Thymus (tissue), 11 donors: Measurements from ENCODE around the gene ORM2. TPM values are rescaled to one million over a fixed set of nuclear protein-coding genes. Genes with fewer than 3 reads are reported as not detected.
"Not testable (repeated sequence)": the region's sequence is repeated elsewhere in the genome, so short reads cannot be mapped to it uniquely, and the experiment has no call there.

Source experiments
- DNase-seq, 9 donors: peaks; one replicate each; pipeline ENCODE4 v3.0.0-alpha.2; 2013; ENCODE audit warnings: low spot score in 9 of 9, low read depth in 6 of 9, missing footprints in 1 of 9
- H3K27ac ChIP-seq, 2 donors: one replicate each; pipeline ENCODE4 v1.5.1; 2013; ENCODE audit warnings: control low read depth in 1 of 2, low read depth in 1 of 2, low read length in 1 of 2, mild to moderate bottlenecking in 1 of 2, moderate library complexity in 1 of 2
- H3K27me3 ChIP-seq, 2 donors: one replicate each; pipeline ENCODE4 v1.5.1; 2013; ENCODE audit warnings: low read length in 1 of 2; ENCODE audit not compliant: control insufficient read depth in 2 of 2, insufficient read depth in 1 of 2
- H3K36me3 ChIP-seq, 2 donors: one replicate each; pipeline ENCODE4 v1.5.1; 2013; ENCODE audit warnings: low read length in 1 of 2, mild to moderate bottlenecking in 1 of 2, moderate library complexity in 1 of 2; ENCODE audit not compliant: control insufficient read depth in 2 of 2, insufficient read depth in 2 of 2
- H3K4me1 ChIP-seq, 2 donors: one replicate each; pipeline ENCODE4 v1.5.1; 2013; ENCODE audit warnings: low read length in 2 of 2; ENCODE audit not compliant: control insufficient read depth in 2 of 2, insufficient read depth in 2 of 2
- H3K4me3 ChIP-seq, 2 donors: one replicate each; pipeline ENCODE4 v1.5.1; 2013; ENCODE audit warnings: low read length in 2 of 2, control low read depth in 1 of 2, mild to moderate bottlenecking in 1 of 2
- H3K9me3 ChIP-seq, 2 donors: one replicate each; pipeline ENCODE4 v1.5.1; 2013; ENCODE audit warnings: low read length in 1 of 2, mild to moderate bottlenecking in 1 of 2; ENCODE audit not compliant: control insufficient read depth in 2 of 2, insufficient read depth in 1 of 2
- WGBS: extraction: QIAGEN DNeasy Blood & Tissue Kit; methylation state at CpG from one replicate; pipeline ENCODE4 v1.1.7; 2013; 5-methylcytosine and 5-hydroxymethylcytosine counted together
- polyA plus RNA-seq: library from polyadenylated mRNA; stranded (reverse); fragments of 200-250 nt; gene quantifications from one replicate; pipeline ENCODE4 v1.2.3, GENCODE V29; 2013
- total RNA-seq: library from RNA; stranded (reverse); fragments of 120-200 nt; gene quantifications from one replicate; pipeline ENCODE4 v1.2.4, GENCODE V29; 2013
- donor health status: healthy.

ORM2 gene
- total and polyA plus RNA-seq, 2 donors = 0.38 to 1.1 TPM

GRCh38 chr9:114325684-114326254 lies 3.9 kb upstream of the ORM2 start:
- not testable (repeated sequence) for H3K27ac ChIP-seq, H3K27me3 ChIP-seq, H3K36me3 ChIP-seq, H3K4me3 ChIP-seq, DNase-seq, H3K4me1 ChIP-seq, H3K9me3 ChIP-seq
- 96% methylated on average over 3 of the region's 3 CpGs for WGBS

DNA sequence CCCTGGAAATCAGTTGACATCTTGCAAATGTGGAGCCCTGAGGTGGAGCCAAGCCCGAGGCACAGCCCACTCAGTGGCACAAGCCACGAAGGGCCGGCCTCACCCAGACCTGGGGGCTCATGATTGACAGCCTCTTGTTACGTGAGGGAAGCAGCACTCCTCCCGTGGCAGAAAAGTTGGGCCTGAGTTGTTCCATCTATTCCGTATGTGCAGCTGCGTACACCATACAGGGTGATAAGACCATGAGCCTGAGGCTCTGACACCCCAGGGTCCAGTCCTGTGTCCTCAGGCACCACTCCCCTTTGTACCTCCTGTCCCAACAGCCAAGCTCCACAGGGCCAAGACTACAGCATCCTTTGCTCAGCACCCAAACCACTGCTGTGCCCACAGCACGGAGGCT lies 1.9 kb upstream of the ORM2 start:
- Histone ChIP-seq H3K4me3 (no peak overlapping the region), H3K9me3 (no peaks in the 10 kb centered on the region), H3K36me3 (no peaks in the 10 kb centered on the region), H3K27ac (no peak overlapping the region), H3K27me3 (no peaks in the 10 kb centered on the region), H3K4me1 (no peaks in the 10 kb centered on the region)
- DNase-seq = no peak
- 97% methylated on average over 8 of the region's 8 CpGs for WGBS

DNA sequence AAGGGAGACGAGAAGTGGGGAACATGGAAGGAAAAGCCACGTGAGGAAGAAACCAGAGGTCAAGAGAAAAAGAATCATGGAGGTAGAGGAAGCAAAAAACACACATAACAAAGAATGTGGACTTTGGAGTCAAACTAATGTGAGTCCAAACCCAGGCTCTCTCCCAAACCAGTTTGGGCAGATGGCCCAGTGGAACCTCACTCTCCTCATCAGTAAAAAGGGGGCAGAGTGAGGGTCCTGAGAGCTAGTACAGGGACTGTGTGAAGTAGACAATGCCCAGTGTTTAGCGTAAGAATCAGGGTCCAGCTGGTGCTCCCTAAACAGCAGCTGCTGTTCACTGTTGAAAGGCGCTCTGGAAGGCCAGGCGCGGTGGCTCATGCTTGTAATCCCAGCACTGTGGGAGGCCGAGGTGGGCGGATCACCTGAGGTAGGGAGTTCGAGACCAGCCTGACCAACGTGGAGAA lies 1.3 kb upstream of the ORM2 start:
- not testable (repeated sequence) for H3K4me3 ChIP-seq, H3K9me3 ChIP-seq, H3K27ac ChIP-seq, DNase-seq, H3K4me1 ChIP-seq, H3K27me3 ChIP-seq, H3K36me3 ChIP-seq
- WGBS = 91% methylated on average over 10 of the region's 10 CpGs

DNA sequence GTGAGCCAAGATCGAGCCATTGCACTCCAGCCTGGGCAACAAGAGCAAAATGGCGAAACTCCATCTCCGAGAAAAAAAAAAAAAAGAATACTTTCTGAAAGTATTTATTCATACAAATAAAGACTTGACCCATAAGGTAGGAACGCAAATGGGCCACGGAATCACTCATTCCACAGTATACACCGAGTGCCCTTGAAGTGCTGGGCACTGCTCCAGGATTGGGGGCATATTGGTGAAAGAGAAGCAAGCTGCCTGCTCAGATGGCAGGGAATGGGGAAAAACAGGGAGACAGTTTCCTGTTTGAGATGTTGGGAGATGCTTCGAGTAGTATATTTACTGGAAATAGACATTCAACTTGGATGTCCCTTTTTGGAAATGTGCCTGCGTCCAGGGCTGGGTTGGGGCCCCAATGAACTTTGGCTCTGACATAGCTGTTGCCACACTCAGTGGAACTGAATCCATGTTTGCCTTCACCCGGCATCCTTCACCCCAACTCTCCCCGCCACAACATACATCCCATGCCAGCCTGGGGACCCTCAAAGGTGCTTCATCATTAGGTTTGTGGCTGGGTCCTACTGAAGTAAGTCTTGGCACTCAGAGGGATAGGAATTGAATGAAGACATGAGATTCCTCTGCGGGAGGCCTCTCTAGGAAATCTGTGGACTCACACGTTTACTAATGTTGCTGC lies 588 bp upstream of the ORM2 start:
- not testable (repeated sequence) for H3K36me3 ChIP-seq, H3K4me1 ChIP-seq, H3K27ac ChIP-seq, H3K9me3 ChIP-seq, H3K4me3 ChIP-seq, H3K27me3 ChIP-seq, DNase-seq
- 95% methylated on average over 11 of the region's 12 CpGs for WGBS

GRCh38 chr9:114330636-114331035 lies 967 bp downstream of the ORM2 start:
- Histone ChIP-seq H3K9me3 (no peaks in the 10 kb centered on the region), H3K27ac (no peak overlapping the region), H3K36me3 (peaks cover 10 to 13% of the 10 kb centered on the region in 2 donors), H3K4me3 (no peak overlapping the region), H3K27me3 (no peaks in the 10 kb centered on the region), H3K4me1 (no peaks in the 10 kb centered on the region)
- WGBS = 84% methylated on average over 10 of the region's 10 CpGs
- DNase-seq = no peak

DNA sequence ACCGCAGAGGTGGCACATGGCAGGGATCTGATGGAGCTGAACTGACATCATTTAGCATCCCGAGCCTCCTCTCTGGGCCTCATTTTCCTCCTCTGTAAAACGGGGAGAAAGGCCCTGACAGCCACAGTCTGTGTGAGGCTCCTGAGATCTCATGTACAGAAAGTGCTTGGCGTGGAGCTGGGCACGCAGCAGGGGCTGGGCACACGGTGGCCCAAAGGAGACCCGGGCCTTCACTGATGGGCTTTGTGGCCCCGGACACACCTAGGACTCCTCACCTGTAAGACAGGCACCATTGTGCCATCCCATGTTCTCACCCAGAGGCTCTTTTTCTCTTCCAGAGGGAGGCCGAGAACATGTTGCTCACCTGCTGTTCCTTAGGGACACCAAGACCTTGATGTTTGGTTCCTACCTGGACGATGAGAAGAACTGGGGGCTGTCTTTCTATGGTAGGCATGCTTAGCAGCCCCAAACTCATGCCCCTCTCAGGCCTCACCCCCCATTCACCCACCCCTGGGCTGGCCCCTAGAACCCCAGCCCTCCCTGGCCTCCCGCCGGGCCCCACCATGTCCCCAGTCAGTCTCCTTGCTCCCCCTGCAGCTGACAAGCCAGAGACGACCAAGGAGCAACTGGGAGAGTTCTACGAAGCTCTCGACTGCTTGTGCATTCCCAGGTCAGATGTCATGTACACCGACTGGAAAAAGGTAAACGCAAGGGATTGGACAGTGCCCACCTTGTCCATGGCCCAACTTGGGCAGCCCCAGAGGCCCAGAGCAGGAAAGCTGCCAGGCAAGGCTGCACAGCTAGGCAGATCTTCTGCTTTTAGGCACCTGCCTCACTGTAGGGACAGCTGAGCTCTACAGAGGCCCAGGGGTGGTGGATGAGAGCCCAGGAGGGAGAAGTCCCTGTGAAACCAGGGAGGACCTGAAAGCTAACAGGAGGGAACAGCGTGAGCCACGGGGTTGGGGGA lies 1.8 kb downstream of the ORM2 start:
- not testable (repeated sequence) for H3K27me3 ChIP-seq, H3K27ac ChIP-seq, H3K9me3 ChIP-seq, H3K4me3 ChIP-seq, DNase-seq, H3K4me1 ChIP-seq
- WGBS = 88% methylated on average over 15 of the region's 19 CpGs
- H3K36me3 ChIP-seq = peaks cover 19 to 22% of the 10 kb centered on the region in 2 donors

DNA sequence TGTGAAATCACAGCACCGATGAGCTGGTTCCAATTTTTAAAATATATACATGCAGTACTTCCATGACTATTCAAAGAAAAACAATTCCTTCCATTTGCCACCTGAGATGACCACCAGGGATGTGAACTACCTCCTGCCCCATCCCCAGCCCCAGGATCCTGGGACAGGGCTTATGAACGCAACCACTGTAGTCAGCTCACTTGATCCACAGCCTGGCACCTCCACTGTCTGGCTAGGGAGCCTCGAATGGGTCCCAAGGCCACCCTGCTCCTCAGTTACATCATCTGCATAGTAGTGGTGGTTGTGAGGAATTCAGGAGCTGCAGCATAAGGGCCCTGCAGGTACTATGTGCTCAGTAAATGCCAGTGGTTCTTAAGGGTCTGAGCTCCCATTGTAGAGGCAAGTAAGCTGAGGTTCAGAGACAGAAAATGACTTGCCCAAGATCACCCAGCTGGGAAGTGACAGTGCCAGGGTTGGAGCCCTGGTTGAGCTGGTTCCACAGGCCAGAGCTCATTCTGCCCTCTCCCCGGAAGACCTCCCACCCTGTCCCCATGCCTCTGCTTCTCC lies 2.9 kb downstream of the ORM2 start:
- DNase-seq, H3K27me3 ChIP-seq, H3K27ac ChIP-seq, H3K4me3 ChIP-seq, H3K9me3 ChIP-seq, H3K4me1 ChIP-seq: not testable (repeated sequence)
- 96% methylated on average over 4 of the region's 4 CpGs for WGBS
- H3K36me3 ChIP-seq = peaks cover 30 to 32% of the 10 kb centered on the region in 2 donors

DNA sequence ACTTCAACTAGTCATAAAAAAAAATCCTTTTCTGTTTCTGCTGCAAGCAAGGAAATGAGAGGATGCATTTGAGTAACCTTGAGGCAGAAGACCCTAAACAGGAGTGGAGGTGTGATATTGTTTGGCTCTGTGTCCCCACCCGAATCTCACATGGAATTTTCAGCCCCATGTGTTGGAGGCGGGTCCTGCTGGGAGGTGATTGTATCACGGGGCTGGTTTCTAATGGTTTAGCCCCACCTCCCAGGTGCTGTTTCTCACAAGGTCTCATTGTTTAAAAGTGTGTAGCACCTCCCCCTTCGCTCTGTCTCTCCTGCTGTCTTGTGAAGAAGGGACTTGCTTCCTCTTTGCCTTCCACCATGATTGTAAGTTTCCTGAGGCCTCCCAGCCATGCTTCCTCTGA lies 4.0 kb downstream of the ORM2 start:
- 100% methylated on average over 2 of the region's 4 CpGs for WGBS
- DNase-seq = not testable (repeated sequence)

DNA sequence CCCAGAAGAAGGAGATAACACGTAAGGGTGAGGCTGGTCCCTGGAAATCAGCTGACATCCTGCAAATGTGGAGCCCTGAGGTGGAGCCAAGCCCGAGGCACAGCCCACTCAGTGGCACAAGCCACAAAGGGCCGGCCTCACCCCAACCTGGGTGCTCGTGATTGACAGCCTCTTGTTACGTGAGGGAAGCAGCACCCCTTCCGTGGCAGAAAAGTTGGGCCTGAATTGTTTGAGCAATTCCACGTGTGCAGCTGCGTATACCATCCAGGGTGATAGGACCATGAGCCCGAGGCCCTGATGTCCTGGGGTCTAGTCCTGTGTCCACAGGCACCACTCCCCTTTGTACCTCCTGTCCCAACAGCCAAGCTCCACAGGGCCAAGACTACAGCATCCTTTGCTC lies 4.8 kb downstream of the ORM2 start:
- peaks cover 49 to 51% of the 10 kb centered on the region in 2 donors for H3K36me3 ChIP-seq
- no peaks in the 10 kb centered on the region for H3K4me1 ChIP-seq
- H3K4me3 ChIP-seq = no peak overlapping the region
- over 99% methylated on average over 8 of the region's 9 CpGs for WGBS
- no peaks in the 10 kb centered on the region for H3K9me3 ChIP-seq
- no peak for DNase-seq
- H3K27me3 ChIP-seq = no peaks in the 10 kb centered on the region
- no peak overlapping the region for H3K27ac ChIP-seq

More for the DNA sequence above, 4.0 kb downstream of the ORM2 start:
- H3K4me3 ChIP-seq, H3K27ac ChIP-seq, H3K4me1 ChIP-seq, H3K27me3 ChIP-seq, H3K9me3 ChIP-seq: not testable (repeated sequence)
- peaks cover 41 to 44% of the 10 kb centered on the region in 2 donors for H3K36me3 ChIP-seq
